Measurements from ENCODE around the gene PCMTD2. TPM values are rescaled to one million over a fixed set of nuclear protein-coding genes. Genes with fewer than 3 reads are reported as not detected.

Gene PCMTD2
- polyA plus RNA-seq, 2 of the 4 experiments (the other 2 are of a cell fraction) = 19.9 to 41.8 TPM

GRCh38 chr20:64241061-64241460 is 14.5 kb upstream of the PCMTD2 start:
- H3K4me2 ChIP-seq = no peak overlapping the region
- 58% methylated on average over 8 of the region's 8 CpGs for WGBS (ENCODE audit: missing lambda C conversion rate)
- no peaks in the 10 kb centered on the region for H3K9me3 ChIP-seq
- ChIA-PET POLR2A (no interaction called here), CTCF (interaction anchor here (0.7 to 1.0 kb wide), 2 partner anchors 15 to 45 kb away, joined by 3 read pairs; no protein-coding TSS in a partner anchor)
- ATAC-seq (no peak), DNase-seq (ENCODE audit: low read depth in 1 of 2, low spot score in 1 of 2) (no peak), FAIRE-seq (no peak)
- no peaks in the 10 kb centered on the region for H3K4me1 ChIP-seq
- no peak overlapping the region for H3K4me3 ChIP-seq
- no peak overlapping the region for H3K27ac ChIP-seq
- TF ChIP-seq KDM1A (IDR thresholded peaks at IDR 0.05; ENCODE audit: low read depth) (no peak), HES2 (IDR thresholded peaks at IDR 0.05) (no peak), CBX2 (IDR thresholded peaks at IDR 0.05; ENCODE audit: borderline replicate concordance, low read depth) (no peak), REST (IDR thresholded peaks at IDR 0.05) (no peak), EHF (CRISPR knock-in tag; IDR thresholded peaks at IDR 0.05) (no peak), RFX5 (IDR thresholded peaks at IDR 0.05) (no peak), CTCF (IDR thresholded peaks at IDR 0.05) (no peak), JUNB (IDR thresholded peaks at IDR 0.05) (no peak), BCL3 (IDR thresholded peaks at IDR 0.05) (no peak), PHF8 (IDR thresholded peaks at IDR 0.05; ENCODE audit: borderline replicate concordance, low read depth) (no peak), ZFP36 (IDR thresholded peaks at IDR 0.05; ENCODE audit: borderline replicate concordance, partially characterized antibody) (no peak), KDM5A (IDR thresholded peaks at IDR 0.05) (no peak), E2F6 (IDR thresholded peaks at IDR 0.05; ENCODE audit: borderline replicate concordance, low read depth) (no peak), TP53 (CRISPR knock-in tag; IDR thresholded peaks at IDR 0.05) (no peak), USF2 (IDR thresholded peaks at IDR 0.05) (no peak), EP300 (IDR thresholded peaks at IDR 0.05) (no peak), EHMT2 (IDR thresholded peaks at IDR 0.05; ENCODE audit: low read depth) (no peak), CEBPB (IDR thresholded peaks at IDR 0.05) (no peak)
